Measurements from ENCODE around the gene IP6K3.

IP6K3 gene

DNA sequence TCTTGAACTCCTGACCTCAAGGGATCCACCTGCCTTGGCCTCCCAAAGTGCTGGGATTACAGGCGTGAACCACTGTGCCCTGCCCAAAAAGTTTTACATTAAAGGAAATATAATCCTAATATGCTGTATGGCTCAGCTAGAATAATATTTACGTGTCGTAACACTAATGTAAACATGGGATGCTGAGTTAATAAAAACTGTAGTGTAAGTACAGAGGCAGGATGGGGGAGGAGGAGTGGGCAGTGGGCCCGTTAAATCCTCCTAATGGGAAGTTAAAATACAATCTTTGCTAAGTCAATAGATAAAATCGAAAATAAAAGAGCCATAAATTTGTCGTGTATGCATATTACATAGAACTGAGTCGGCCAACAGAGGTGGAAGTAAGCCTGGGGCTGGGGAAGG, 12.1 kb upstream of the IP6K3 start:
- DNase-seq: no peak

DNA sequence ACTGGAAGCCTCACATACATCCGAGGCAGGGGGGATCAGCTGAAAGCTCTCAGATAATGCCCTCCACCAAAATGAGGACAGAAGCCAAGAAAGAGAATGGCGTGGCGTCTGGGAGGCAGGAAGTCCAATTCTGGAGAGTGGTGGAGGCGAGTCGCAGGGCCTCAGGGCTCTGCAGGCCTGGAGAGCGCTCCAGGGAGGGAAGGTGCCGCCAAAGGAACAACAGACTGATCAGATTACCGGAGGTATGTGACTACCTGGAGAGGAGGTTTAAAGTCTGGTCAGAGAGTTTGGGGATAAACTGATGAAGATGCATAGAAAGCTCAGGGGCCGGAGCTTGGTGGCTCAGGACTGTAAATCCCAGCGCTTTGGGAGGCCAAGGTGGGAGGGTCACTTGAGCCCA, 11.2 kb upstream of the IP6K3 start:
- DNase-seq: no peak

DNA sequence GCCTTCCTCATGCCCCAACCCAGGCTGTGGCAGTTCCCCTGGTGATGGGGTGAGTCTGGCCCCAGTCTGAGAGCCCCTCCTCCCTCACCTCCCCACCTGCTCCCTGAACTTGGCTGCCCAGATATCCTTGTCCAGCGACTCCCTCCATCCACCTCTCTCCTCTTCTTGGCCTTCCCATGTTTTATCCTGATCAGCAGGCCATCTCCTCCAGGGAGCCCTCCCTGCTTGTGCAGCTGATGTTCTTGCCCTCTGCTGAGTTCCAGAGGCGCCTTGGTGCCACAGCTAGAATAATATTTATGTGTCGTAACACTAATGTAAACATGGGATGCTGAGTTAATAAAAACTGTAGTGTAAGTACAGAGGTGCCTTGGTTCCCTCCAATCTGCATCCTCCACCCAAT, 10.4 kb upstream of the IP6K3 start:
- no peak for DNase-seq

DNA sequence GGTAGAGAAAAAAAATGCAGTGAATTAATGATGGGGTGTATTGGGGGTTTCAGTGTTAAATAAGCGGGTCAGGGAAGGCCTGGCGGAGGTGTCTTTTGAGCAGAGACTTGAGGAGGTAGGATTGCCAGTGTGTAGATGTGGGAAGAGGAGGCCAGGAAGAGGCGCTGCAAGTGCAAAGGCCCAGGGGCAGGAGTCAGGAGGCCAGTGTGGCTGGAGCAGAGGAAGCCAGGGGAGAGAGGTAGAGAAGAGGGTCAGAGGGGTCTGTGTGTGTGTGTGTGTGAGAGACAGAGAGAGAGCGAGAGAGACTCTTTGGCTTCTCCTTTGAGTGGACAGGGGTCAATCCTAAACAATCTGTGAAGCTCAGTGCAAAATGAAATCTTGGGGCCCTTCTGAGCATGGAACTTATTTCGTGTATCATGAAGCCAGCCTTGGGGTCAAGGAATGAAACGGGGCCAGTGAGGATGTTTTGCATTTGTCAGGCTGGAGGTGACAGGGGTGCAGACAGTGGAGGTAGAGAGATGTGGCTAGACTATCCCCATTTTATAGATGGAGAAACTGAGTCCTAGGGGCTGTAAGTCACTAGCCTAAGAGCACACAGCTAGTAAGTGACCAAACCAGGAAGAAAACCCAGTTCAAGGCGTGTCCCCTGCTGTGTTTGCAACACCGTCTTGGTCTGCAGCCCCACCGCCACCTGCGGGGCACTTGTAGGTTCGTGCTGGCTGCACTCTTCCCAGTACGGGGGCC, 9.7 kb upstream of the IP6K3 start:
- DNase-seq: no peak

DNA sequence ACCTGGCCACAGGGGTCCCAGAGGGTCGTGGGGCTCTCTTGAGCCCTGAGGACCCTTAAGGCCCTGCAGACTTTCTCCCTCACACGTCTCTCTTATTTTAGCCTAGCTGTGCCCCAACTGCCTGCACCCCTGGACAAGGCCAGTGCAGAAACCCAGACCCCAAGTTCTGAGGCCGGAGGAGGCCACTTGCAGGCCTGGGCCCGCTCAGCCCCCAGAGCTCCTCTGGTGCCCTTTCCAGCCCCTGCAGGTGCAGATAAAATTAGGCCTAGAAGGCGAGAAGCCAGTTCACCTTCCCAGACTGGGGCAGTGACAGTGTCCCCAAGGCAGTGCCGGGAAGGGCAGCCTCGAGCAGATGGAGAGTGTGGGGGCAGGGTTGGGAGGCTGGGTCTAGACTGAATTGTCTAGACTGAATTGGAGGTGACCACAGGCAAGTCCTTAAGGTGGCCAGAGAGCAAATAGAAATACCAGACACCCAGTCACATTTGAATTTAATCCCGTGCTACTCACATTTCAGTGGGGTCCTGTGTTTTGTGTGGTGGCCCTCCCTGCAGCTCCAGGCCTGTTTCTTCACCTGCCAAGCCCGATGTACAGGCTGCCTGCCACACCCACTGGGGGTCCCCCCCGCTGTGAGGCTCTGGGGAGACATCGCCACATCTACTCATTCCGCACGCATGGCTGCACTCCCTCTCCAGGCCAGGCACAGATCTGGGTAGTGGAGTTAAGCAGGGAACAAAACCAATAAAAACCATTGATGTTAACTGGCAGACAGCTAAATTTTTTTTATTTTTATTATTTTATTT, 8.6 kb upstream of the IP6K3 start:
- peak; percentile 51 to 82 for DNase-seq

DNA sequence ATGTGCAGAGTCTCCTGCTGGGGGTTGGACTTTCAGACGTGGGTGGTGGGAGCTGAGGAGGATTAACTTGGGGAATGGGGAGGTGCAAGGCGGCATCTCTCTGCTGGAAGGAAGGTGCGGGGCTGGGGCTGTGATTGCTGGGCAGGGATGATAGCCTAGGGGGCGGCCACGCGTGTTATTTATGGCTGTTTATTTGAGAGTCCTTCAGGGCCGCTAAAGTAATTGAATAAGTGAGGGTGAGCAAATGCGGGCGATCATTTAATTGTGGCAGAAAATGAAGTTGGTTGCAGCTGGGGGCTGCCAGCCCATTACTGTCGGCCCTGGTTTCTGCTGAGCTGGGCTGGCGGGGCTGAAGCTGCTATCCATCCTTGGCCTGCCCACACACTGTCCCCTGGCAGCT, 7.5 kb upstream of the IP6K3 start:
- no peak for DNase-seq

DNA sequence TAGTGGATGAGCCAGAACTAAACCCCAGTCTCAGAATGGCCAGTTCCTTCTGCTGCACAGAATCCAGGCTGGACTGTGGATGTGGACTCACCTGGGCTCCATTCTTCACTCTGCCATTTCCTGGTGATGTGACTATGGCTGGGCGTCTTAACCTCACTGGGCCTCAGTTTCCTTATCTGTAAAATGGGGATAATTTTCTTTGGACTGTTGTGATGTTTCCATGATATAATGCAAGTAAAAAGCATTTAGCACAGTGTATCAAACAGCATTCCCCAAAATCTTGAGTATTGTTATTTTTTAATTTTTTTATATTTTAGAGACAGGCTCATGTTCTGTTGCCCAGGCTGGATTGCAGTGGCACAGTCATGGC, 5.9 kb upstream of the IP6K3 start:
- no peak for DNase-seq

DNA sequence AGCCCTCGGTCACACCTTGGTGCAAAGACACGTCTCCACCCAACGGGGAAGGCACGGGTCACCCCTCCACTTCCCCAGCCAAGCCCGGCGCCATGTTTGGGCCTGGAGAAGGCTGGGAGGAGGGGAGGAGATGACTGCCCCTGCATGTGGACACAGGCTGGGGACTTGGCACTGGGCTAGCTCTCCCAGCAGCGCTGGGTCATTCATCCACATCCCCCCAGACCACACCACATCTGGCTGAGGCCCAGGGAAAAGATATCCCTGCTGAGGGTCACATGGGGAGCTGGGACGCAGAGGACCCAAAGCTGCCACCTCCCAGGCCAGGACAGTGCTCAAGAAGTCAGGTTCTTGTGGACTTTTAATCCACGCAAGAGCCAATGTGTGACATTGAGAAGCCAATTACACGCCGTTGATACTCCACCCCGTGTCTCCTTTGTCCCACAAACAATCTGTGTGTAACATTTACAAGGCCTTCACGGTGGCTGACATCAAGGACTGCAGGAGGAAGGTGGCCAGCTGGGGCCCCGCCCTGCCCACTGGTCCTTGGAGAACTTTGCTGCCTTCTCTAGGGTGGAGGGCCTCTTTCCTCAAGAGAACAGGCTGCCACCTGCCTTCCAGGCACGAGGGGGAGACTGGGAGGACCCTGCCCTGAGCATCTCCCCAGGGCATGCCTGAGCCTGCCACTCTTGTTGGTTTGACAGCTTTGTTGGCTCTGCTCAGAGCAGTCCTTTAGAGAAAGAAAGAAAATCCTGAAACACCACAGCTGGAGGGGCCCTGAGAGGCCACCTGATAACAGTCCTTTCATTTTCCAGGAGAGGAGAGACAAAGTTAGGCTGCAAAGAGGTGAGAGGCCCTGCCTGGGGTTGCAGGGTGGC, 5.3 kb upstream of the IP6K3 start:
- peak; percentile 50 to 73 for DNase-seq

DNA sequence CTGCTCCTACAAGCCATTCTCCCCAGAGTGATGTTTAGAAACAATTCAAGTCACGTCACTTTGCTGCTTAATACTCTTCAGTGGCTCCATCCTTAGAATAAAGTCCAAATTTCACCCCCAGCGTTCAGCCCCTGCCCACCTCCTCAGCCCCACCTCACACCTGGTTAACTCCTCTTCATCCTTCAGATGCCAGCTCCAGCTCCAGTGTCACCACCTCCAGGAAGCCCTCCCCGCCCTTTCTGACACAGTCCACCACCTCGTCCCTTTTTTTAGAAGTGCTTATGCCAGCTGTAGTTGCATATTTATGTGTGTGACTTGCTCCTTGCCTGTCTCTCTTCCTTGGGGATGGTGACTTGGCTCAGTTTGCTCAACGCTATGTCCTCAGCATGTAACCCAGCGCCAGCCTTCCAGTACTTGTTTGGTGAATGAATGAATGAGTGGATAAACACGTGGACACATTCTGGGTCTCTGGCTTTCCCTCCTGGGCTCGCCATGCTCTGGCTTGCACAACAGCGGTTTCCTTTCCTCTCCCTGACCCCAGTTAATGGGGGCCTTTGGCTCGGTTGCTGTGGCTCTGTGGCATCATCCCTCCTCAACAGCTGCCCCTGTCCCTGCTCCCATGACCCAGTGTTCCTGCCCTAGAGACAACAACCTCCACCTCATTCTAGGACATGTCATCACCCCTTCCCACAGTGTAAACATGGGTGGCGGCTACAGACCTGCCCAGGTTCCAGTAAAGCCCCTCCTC, 3.7 kb upstream of the IP6K3 start:
- DNase-seq: no peak

DNA sequence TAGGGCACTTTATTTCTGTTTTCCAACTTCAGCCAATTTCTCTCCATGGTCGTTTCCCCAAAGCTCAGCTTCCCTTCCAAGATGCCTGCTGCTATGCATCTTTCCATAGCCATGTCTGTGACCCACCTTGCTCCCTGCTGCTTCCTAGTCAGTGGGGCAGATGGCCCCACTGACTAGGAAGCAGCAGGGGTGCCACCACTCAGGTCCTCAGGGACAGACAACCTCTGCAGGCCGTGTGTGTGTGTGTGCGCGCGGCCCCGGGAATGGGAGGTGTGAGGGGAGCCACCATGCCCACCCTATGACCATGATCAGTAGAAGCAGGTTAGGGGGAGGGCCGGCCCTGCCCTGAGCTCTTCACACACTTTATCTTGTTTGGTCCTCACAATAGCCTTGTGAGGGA, 2.7 kb upstream of the IP6K3 start:
- DNase-seq: no peak

DNA sequence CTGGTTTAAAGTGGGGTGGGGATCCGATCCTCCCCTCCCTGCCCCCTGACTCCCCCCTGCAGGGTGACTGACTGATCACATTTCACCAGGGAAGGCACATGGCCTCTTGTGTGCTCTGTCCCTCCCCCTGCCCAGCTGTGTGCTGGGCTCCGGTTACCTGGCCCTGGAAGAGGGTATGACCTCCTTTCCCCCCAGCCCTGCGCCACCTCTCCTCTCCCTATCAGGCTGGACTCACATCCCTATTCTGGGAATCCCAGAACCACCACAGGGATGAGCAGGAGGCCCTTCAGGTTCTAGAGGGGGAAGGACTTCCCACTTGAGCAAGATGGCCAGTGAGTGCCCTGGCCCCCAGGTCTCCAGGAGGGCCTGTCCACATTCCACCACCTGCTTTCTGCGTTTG, 2.1 kb upstream of the IP6K3 start:
- no peak for DNase-seq

DNA sequence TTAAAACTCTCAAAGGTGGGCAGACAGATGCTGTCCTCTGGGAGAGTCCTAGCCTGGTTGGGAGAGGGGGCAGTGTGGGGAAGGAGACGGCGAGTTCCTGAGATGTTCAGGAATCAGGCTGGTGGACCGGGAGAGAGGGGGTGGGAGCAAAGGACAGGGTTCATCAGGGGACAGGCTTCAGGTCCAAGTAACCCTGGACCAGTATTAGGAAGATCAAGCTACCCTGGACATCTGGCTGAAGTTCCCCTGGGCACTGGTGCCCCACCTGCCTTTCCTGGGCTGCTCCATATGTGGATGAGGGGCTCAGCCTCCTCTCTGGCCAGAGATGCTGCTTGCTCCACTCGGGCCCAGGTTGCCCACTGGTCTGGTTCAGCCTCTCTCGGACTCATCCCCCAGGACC, 1.1 kb upstream of the IP6K3 start:
- DNase-seq: no peak

DNA sequence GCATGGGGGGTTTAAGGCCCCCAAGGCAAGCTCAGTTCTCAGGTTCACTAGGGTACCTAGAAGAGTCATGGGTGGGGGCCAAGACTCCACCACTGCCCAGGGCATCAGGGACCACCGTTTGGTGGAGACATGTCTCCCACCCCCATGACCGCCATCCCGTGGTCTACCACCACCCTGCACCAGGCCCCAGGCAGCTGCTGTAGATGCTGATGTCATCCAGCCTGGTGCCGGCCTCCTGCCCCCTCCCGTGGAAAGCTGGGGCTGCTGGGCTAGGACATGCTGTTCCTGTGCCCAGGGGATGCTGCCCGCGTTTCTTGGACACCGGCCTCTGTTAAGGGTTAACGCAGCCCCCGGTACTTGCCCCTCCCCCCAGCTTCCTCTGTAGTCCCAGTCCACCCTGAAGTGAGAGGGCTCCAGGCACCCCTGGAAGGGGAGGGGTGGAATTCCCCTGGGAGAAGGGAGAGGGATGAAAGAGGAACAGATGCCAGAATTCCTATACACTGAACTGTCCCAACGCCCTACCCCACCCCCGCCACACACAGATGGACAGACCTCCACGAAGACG, 587 bp downstream of the IP6K3 start:
- DNase-seq: no peak

DNA sequence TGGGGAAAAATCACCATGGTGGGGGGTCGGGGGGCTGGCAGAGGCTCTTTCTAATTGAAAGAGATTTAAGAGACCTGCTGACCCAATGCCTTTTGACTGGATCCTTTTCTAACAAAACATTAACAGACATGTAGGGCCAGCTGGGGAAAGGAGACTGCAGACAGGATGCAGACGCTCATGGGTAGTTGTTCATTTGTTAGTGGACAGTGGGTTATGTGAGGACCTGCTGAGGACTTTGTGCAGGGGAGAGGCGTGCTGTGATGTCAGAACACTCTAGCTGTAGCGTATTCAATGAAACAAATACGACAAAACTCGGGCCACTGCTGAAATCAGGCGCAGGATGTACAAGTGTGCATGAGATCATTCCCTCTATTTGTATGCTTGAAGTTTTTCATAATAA, 1.2 kb downstream of the IP6K3 start:
- DNase-seq: no peak

DNA sequence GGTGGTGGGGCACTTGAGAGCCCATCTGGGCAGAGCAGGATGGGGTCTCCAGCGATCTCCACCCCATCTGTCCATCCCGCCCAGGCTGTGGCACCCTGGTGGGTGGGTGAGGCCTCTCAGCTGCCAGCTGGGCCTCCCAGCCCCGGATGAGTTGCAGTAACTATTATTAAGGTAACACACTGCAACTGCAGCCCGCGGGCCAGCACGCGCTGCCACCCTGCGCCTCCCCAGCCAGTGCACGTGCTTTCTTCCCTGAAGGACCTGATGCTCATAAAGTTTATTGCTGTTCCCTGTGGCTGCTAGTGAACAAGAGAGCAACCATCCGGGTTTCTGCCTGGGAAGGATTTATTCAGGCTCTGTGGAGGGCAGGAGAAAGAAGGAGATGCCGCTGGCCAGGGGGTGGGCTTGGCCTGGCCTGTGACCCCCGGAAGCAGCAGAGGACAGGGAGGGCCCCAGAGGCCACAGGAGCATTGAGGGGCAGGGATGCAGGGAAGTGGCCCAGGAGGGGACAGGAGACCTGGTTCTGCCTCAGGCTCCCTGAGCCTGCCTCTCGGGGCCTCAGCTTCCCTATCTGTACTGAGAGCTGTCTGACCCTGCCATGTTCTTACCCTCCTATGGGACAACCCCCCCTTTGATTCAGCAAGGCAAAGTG, 1.7 kb downstream of the IP6K3 start:
- peak in 1 of 2 experiments; percentile 50 for DNase-seq

DNA sequence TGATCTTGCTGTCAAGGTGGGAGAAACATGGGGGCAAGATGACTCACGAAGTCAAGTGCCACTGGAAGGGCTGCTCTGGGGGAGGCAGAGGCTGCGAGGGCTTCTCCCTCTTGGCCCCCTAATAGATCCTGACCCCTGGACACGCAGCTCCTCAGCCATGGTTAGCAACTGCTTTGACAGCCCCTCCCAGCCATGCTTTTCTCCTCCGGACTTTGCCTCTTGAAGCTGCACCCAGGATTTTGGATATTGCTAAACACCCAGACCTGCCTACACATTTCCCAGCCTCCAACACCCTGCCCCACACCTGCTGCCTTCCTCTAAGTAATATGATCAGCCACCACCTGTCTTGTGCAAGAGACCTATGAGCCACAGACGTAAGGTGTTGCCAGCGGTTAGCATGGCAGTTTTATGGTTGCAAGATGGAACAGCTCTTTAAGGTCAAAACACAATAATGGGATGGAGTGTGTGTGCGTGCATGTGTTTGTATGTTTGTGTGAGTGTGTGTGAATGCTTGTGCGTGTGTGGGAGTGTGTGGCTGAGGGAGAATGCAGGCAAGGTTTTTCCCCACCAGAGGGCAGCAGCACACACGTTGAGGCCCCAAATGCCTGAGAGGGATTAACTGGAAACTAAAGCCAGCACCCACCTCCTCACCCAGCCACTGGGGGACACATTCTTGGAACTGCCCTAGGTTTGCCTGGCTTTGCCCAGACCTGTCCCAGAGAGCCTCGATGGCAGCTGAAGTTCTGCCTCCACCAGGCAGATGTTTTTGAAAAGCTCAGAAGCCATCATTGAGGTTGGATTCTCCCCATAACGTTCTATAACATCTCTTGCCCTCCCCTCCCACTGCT, 2.5 kb downstream of the IP6K3 start:
- peak; percentile 71 to 87 for DNase-seq

DNA sequence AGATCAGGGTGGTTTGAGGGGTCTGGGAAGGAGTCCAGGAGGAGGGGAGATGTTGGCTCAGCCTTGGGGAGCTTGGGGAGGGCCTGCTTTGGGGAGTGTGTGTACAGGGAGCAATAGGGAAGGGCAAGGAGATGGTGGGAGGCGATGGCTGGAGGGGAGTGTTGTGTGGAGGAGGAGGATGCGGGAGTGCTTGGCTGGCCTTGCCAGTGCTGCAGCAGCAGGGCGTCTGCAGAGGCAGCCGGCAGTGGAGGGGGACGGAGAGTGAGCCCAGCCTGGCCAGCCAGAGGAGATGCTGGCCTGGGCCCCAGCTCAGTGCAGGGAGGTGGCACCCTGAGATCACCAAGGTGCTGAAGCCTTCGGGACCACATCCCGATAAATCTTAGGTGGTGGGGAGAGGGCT, 3.9 kb downstream of the IP6K3 start:
- no peak for DNase-seq

DNA sequence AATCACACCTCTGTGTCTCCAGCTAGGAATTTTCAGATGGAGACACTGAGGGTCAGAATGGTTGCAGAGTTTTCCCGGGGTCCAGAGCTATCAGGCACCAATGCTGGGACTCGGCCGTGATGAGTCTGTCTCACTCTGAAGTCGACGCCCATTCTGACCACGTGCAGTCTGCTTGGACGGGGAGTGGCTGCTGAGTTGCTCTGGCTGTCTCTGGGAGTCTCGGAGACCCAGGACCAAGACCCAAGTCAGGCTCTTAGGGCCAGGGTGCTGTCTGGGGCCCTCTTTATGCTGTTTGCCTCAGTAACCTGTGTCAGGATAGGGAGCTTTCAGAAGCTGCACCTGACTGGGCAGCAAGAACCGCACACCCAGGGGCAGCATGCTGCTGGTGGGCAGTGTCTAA, 4.6 kb downstream of the IP6K3 start:
- no peak for DNase-seq

DNA sequence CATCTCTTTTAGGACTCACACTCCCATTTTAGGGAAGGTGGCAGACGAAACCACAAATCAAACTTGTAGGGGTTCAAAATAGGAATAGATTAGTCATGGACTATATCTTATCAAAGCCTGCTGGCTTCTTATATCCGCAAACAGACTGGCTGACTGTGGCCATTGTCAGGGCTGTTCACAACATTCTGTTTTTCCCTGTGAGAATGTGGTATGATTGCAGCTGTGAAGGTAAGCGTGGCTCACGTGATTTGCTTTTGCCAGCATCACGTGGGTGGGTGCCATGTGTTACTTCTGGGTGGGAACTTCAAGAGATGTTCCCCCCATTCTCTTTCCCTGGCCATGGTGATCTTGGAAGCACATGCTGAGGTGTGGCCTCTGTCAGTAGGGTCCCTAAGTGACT, 5.9 kb downstream of the IP6K3 start:
- DNase-seq: no peak

DNA sequence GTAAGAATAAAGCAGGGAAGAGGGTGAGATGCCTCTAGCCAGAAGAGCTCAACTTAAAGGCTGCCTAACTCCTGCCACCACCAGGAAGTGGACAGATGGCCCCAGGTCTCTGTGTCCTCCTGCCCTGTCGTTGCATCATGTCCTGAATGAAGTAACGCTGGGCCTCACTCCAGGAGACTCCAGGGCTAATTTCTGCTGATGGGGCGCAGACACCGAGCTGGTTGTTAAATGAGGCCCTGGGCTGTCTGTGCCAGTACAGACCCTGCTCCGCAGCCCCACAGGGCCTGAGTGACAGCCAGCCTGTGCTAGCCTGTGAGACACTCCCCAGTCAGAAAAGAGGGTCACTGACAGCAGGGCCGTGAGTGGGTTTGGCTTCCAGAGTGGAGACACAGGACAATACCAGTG, 6.5 kb downstream of the IP6K3 start:
- no peak for DNase-seq

DNA sequence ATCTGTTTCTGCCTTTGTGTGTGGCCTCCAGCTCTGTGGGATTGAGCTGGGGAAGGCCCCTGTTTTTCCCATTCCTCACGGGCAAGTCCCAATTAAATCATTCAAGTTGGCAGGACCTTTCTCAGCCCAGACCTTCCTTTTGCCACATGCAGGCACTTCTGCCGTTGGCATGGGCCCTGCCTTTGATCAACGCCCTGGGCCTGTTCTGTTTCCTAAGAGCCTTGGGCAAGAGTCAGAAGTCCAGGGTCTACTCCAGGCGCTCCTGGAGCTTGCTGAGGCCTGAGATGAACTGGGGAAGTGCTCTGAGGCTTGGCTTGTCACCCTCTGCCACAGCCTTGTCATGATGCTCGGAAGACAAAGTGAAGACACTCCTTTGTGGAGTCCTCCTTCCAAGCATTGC, 7.1 kb downstream of the IP6K3 start:
- no peak for DNase-seq
